K562 (cell line): ENCODE results near the gene HSD17B1. TPM values are rescaled to one million over a fixed set of nuclear protein-coding genes. Genes with fewer than 3 reads are reported as not detected.

Source experiments
- ASH1L ChIP-seq: fragments of 450-650 bp; IDR thresholded peaks from 2 replicates; pipeline ENCODE4 v1.6.1; 2018; ENCODE audit warnings: borderline replicate concordance, mild to moderate bottlenecking, low read depth; ENCODE audit not compliant: partially characterized antibody
- ATF3 ChIP-seq, 2 experiments: fragments of 450-650 bp in 1 of 2; sonication (generic) in 1 of 2; formaldehyde crosslinking in 1 of 2; IDR thresholded peaks in 1 of 2; conservative IDR thresholded peaks in 1 of 2; 2 replicates each; pipeline versions ENCODE4 v1.6.1 to v1.8.1; 2016 to 2023; ENCODE audit warnings: mild to moderate bottlenecking in 2 of 2, moderate library complexity in 2 of 2, inconsistent platforms in 1 of 2, missing genetic modification reagents in 1 of 2
- BHLHE40 ChIP-seq: IDR thresholded peaks from 2 replicates; pipeline ENCODE4 v1.6.1; 2011; ENCODE audit warnings: low read length, improper control_type of control experiment
- CBFA2T2 ChIP-seq: fragments of 450-650 bp; conservative IDR thresholded peaks from 2 replicates; pipeline ENCODE4 v1.6.1; 2017; ENCODE audit warnings: mild to moderate bottlenecking
- DACH1 ChIP-seq: fragments of 450-650 bp; IDR thresholded peaks from 2 replicates; pipeline ENCODE4 v1.6.1; 2018; ENCODE audit not compliant: partially characterized antibody
- FOS ChIP-seq: IDR thresholded peaks from 3 replicates; pipeline ENCODE4 v1.6.1; 2011; ENCODE audit not compliant: insufficient read length; ENCODE audit errors: extremely low read depth
- HMG20A ChIP-seq: fragments of 450-650 bp; formaldehyde crosslinking; conservative IDR thresholded peaks from 2 replicates; pipeline ENCODE4 v1.4.0; 2020; ENCODE audit warnings: mild to moderate bottlenecking, mixed read lengths
- HMGN3 ChIP-seq: IDR thresholded peaks from 2 replicates; pipeline ENCODE4 v1.6.1; 2011; ENCODE audit warnings: borderline replicate concordance, low read depth, mild to moderate bottlenecking, mixed read lengths, low read length; ENCODE audit not compliant: insufficient read length; ENCODE audit errors: extremely low read depth
- JUNB ChIP-seq: fragments of 450-650 bp; formaldehyde crosslinking; conservative IDR thresholded peaks from 2 replicates; pipeline ENCODE4 v1.4.0; 2020; ENCODE audit warnings: mild to moderate bottlenecking
- MYBL2 ChIP-seq, 2 experiments: fragments of 450-650 bp in 1 of 2; sonication (generic) in 1 of 2; formaldehyde crosslinking in 1 of 2; IDR thresholded peaks; 2 replicates each; pipeline versions ENCODE4 v1.6.1 to v1.8.1; 2017 to 2022; ENCODE audit warnings: borderline replicate concordance in 1 of 2, inconsistent platforms in 1 of 2, low read depth in 1 of 2, mild to moderate bottlenecking in 1 of 2, missing genetic modification reagents in 1 of 2, moderate library complexity in 1 of 2
- PHF8 ChIP-seq: fragments of 200-600 bp; sonication (generic); IDR thresholded peaks from 2 replicates; pipeline ENCODE4 v1.6.1; 2012; ENCODE audit warnings: mixed run types, mild to moderate bottlenecking, inconsistent platforms, low read length, moderate library complexity, borderline replicate concordance
- RBM15 ChIP-seq: fragments of 200-400 bp; formaldehyde crosslinking; IDR thresholded peaks from 2 replicates; pipeline ENCODE4 v1.6.1; 2018; ENCODE audit warnings: mild to moderate bottlenecking, low read length, moderate library complexity; ENCODE audit not compliant: insufficient read depth
- SMC3 ChIP-seq: conservative IDR thresholded peaks from 2 replicates; pipeline ENCODE4 v1.6.1; 2011; ENCODE audit warnings: low read depth, low read length, improper control_type of control experiment; ENCODE audit not compliant: insufficient read depth
- TAF1 ChIP-seq: IDR thresholded peaks from 2 replicates; pipeline ENCODE4 v1.6.1; 2011; ENCODE audit warnings: mild to moderate bottlenecking, low read length, moderate library complexity; ENCODE audit not compliant: insufficient read depth, control insufficient read depth, severe bottlenecking; ENCODE audit errors: extremely low read depth
- THRAP3 ChIP-seq: fragments of 450-650 bp; IDR thresholded peaks from 2 replicates; pipeline ENCODE4 v1.6.1; 2016; ENCODE audit warnings: mild to moderate bottlenecking, inconsistent platforms, borderline replicate concordance
- ZNF140 ChIP-seq: fragments of 250-450 bp; sonication (Bioruptor Pico); IDR thresholded peaks from 2 replicates; pipeline ENCODE4 v1.8.0; 2021; ENCODE audit warnings: moderate library complexity, mild to moderate bottlenecking, inconsistent platforms
- ZNF143 ChIP-seq: sonication (generic); formaldehyde crosslinking; IDR thresholded peaks from 2 replicates; pipeline ENCODE4 v1.9.0; 2022; ENCODE audit warnings: mild to moderate bottlenecking, missing genetic modification reagents
- ZNF175 ChIP-seq: fragments of 200-800 bp; sonication (Bioruptor generic); IDR thresholded peaks from 2 replicates; pipeline ENCODE4 v1.6.1; 2016; ENCODE audit warnings: low read depth, mild to moderate bottlenecking, missing genetic modification characterization, missing compliant biosample characterization
- ZNF197 ChIP-seq: fragments of 200-800 bp; sonication (Bioruptor generic); IDR thresholded peaks from 2 replicates; pipeline ENCODE4 v1.6.1; 2016; ENCODE audit warnings: low read depth, missing genetic modification characterization, missing compliant biosample characterization
- ZNF280B ChIP-seq: fragments of 250-450 bp; sonication (Bioruptor Pico); IDR thresholded peaks from 2 replicates; pipeline ENCODE4 v1.5.1; 2021; ENCODE audit warnings: mild to moderate bottlenecking
- ZNF778 ChIP-seq: fragments of 450-650 bp; formaldehyde crosslinking; IDR thresholded peaks from 2 replicates; pipeline ENCODE4 v1.4.0; 2020; ENCODE audit warnings: mild to moderate bottlenecking, moderate library complexity
- polyA plus RNA-seq, 8 experiments: library from polyadenylated mRNA; depleted of rRNA in 4 of 8; stranded (reverse) in 5 of 8; unstranded in 3 of 8; fragments of >200 nt; fragmentation: Nextera tagmentation in 2 of 8; fragmentation: Illumina TruSeq in 1 of 8; extraction: Ambion mirVana in 2 of 8; extraction: Trizol in 1 of 8; gene quantifications; 2 replicates each; pipeline versions ENCODE4 v1.2.1 to v1.2.3, GENCODE V29; 2011 to 2014; ENCODE audit warnings: inconsistent platforms in 1 of 8, missing spikeins in 1 of 8
- total RNA-seq, 7 experiments: library from RNA; depleted of rRNA in 6 of 7; stranded (reverse); fragments of >200 nt in 6 of 7; fragmentation: Illumina TruSeq in 2 of 7; extraction: Trizol in 2 of 7; gene quantifications; 2 replicates each; pipeline versions ENCODE4 v1.2.1 to v1.2.3, GENCODE V29; 2011 to 2021; ENCODE audit warnings: low replicate concordance in 1 of 7

Gene HSD17B1
- total and polyA plus RNA-seq, 9 of the 15 experiments (the other 6 are each of a cell fraction or from before 2014, with no cell fraction given), result 0.55 to 21.1 (median 3.6) TPM

GRCh38 chr17:42535155-42536047 lies 17.3 kb upstream of the HSD17B1 start (continued):
- peak; percentile 98 for TF ChIP-seq ZNF197 (CRISPR knock-in tag)
- no peak for TF ChIP-seq HMG20A
- no peak for TF ChIP-seq MYBL2 (IDR thresholded peaks at IDR 0.05; ENCODE audit: low read depth)
- TF ChIP-seq MYBL2 (CRISPR knock-in tag; IDR thresholded peaks at IDR 0.05; ENCODE audit: borderline replicate concordance), result no peak
- TF ChIP-seq ATF3 (IDR thresholded peaks at IDR 0.05), result no peak
- TF ChIP-seq ATF3 (CRISPR knock-in tag; conservative IDR thresholded peaks at IDR 0.05), result peak; percentile 75; the same call in 1 of the 2 replicates
- TF ChIP-seq TAF1, result no peak
- 0 out of 2 replicates have a peak, but pooled peaks have one; percentile 5 for TF ChIP-seq JUNB (CRISPR knock-in tag)
- TF ChIP-seq ZNF778, result no peak
- TF ChIP-seq PHF8, result peak; percentile 30; the same call in 1 of the 2 replicates
- no peak for TF ChIP-seq ZNF143
- TF ChIP-seq ZNF280B (CRISPR knock-in tag), result peak; percentile 87
- peak; percentile 59; the same call in 1 of the 2 replicates for TF ChIP-seq THRAP3
- no peak for TF ChIP-seq CBFA2T2
- TF ChIP-seq ZNF140 (CRISPR knock-in tag), result no peak
- no peak for TF ChIP-seq HMGN3
- TF ChIP-seq DACH1, result no peak
- peak; percentile 99 for TF ChIP-seq ZNF175 (CRISPR knock-in tag)
- no peak for TF ChIP-seq RBM15
- no peak for TF ChIP-seq BHLHE40
- TF ChIP-seq SMC3, result no peak
- peak; percentile 59 for TF ChIP-seq ASH1L
- TF ChIP-seq FOS, result no peak
